Progenitor cell of endocrine pancreas (in vitro differentiated cells): ENCODE measurements around the gene ABHD4. TPM values are rescaled to one million over a fixed set of nuclear protein-coding genes. Genes with fewer than 3 reads are reported as not detected.

Experiments
- DNase-seq: peaks from one replicate; pipeline ENCODE4 v3.0.0; 2021; ENCODE audit warnings: low spot score; ENCODE audit not compliant: unreplicated experiment
- H3K27ac Mint-ChIP-seq: 2 replicates; pipeline ENCODE4 v1.8.0; 2021; ENCODE audit warnings: mild to moderate bottlenecking, moderate library complexity, mixed read lengths
- H3K27me3 Mint-ChIP-seq: 2 replicates; pipeline ENCODE4 v1.8.0; 2021; ENCODE audit warnings: mixed read lengths
- H3K36me3 Mint-ChIP-seq: 2 replicates; pipeline ENCODE4 v1.8.0; 2022; ENCODE audit warnings: mixed read lengths; ENCODE audit not compliant: insufficient read depth
- H3K4me1 Mint-ChIP-seq: 2 replicates; pipeline ENCODE4 v1.8.0; 2021; ENCODE audit warnings: low read depth, mixed read lengths
- H3K4me3 Mint-ChIP-seq: 2 replicates; pipeline ENCODE4 v1.8.0; 2021; ENCODE audit warnings: low read depth, mild to moderate bottlenecking, moderate library complexity, mixed read lengths
- H3K9me3 Mint-ChIP-seq: 2 replicates; pipeline ENCODE4 v1.8.0; 2021; ENCODE audit warnings: low read depth, mixed read lengths
- total RNA-seq: library from RNA; stranded (reverse); gene quantifications from 2 replicates; pipeline ENCODE4 v1.2.1, GENCODE V29; 2021
- TF ChIP-seq, protein P1 (sequence below): fragments of 200-600 bp; sonication (generic); IDR thresholded peaks from one replicate; pipeline ENCODE4 v1.5.0; 2021; ENCODE audit warnings: antibody characterized with exemption, mild to moderate bottlenecking; ENCODE audit not compliant: unreplicated experiment

Gene ABHD4
- total RNA-seq, 1 donor from 2014 or later: 25.6 TPM

DNA sequence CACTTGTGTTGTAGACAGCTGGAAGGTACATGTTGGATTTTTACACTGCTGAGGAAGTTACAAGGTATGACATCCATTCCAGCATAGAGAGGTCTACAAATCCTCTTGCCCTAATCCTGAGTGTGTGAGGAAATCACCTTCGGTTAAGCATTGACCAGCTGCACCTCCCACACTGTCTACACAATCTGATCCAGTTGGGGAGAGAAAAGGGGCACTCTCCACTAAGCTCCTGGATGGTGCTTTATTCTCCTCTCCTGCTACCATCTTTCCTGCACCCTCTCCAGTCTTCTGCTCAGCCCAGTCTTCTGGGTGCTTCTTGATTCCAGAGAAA lies 46.2 kb downstream of the ABHD4 start, which contains the start of gene OR6J1:
TSS of gene OR6J1 (minus strand) at position 48 of the 331 bp plus-strand sequence. CDS start 9,541 bp downstream, outside the sequence.
- H3K27me3 Mint-ChIP-seq: peaks cover 4% of the 10 kb centered on the region
- no peaks in the 10 kb centered on the region for H3K36me3 Mint-ChIP-seq
- no peak for DNase-seq
- no peak within 1 kb of the TSS for H3K4me3 Mint-ChIP-seq
- H3K9me3 Mint-ChIP-seq: no peaks in the 10 kb centered on the region
- TF ChIP-seq, protein P1, sequence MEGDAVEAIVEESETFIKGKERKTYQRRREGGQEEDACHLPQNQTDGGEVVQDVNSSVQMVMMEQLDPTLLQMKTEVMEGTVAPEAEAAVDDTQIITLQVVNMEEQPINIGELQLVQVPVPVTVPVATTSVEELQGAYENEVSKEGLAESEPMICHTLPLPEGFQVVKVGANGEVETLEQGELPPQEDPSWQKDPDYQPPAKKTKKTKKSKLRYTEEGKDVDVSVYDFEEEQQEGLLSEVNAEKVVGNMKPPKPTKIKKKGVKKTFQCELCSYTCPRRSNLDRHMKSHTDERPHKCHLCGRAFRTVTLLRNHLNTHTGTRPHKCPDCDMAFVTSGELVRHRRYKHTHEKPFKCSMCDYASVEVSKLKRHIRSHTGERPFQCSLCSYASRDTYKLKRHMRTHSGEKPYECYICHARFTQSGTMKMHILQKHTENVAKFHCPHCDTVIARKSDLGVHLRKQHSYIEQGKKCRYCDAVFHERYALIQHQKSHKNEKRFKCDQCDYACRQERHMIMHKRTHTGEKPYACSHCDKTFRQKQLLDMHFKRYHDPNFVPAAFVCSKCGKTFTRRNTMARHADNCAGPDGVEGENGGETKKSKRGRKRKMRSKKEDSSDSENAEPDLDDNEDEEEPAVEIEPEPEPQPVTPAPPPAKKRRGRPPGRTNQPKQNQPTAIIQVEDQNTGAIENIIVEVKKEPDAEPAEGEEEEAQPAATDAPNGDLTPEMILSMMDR: no peak
- no peak within 1 kb of the TSS for H3K27ac Mint-ChIP-seq
- H3K4me1 Mint-ChIP-seq: no peaks in the 10 kb centered on the region

DNA sequence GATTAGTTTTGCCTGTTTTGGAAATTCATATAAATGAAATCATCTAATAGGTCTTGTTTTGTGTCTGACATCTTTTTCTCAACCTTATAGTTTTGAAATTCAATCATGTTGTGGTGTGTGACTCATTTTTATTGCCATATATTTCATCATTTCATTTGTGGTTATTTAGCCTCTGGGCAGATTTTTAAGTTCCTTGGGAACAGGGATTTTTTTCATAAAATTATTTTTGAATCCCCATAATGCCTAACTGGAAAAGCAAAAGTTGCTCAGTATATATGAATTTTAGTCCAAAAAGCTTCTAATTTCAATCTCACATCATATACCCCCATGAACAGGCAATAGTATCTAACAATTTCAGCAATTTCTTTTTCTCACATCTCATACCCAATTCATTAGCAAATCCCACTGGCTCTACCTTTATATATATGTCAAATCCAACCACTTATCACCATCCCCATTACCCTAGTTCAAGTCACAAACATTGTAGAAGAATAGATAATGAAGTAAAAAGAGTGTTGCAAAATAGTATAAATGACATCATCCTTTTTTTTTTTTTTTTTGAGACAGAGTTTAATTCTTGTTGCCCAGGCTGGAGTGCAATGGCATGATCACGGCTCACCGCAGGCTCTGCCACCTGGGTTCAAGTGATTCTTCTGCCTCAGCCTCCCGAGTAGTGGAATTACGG lies 48.6 kb downstream of the ABHD4 start:
- Mint-ChIP-seq H3K27me3 (peaks cover 4% of the 10 kb centered on the region), H3K27ac (no peak overlapping the region), H3K36me3 (no peaks in the 10 kb centered on the region), H3K9me3 (no peaks in the 10 kb centered on the region), H3K4me1 (no peaks in the 10 kb centered on the region), H3K4me3 (no peak overlapping the region)
- TF ChIP-seq, protein P1: no peak
- DNase-seq: no peak

DNA sequence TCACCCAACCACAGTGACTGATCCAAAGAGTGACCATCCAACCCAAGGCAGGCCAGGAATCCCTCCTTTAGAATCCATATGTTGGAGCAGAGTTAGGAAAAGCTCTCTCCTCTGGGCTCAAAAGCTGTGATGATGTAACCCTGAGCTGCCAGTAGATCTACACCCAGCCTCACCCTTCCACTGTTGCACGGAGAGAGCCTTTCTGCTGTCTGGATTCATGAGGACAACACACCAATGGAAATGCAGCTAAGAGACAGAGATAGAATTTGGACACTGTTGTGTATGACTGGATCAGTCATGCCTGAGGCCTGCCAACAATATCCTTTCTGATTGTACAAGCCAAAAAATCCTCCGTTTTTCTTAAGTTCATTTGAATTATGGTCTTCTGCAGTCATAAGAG lies 50.4 kb downstream of the ABHD4 start:
- Mint-ChIP-seq H3K27me3 (peaks cover 4% of the 10 kb centered on the region), H3K4me1 (peaks cover 4% of the 10 kb centered on the region), H3K36me3 (no peaks in the 10 kb centered on the region), H3K9me3 (no peaks in the 10 kb centered on the region), H3K27ac (no peak overlapping the region), H3K4me3 (no peak overlapping the region)
- DNase-seq: no peak
- TF ChIP-seq, protein P1: no peak

DNA sequence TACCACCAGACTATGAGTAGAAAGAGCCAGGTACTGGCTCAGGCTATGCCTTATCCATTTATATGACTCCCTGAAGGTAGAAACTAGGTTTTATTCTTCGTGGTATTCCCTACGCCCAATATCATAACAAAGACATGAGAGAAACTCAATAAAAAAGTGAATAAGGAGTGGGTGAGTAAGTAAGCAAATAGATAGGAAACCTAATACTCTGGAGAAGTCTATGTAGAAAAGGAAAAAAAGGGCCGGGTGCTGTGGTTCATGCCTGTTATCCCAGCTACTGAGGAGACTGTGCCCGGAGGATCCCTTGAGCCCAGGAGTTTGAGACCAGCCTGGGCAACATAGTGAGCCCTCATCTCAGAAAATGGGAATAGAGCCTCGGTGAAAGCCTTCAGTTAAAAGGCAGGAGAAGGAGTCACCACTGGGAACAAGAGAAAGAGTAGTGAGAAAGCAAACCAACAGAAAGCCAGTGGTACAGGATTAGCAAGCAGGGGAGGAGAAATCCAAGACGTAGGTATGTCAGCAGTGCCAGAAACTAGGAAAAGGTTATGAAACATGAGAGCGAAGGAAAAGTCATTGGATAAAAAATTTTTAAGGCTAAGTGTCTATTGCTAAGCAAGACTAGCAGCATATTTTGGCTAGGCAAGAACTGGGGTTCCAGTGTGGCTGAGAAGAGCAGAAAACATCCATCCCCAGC lies 52.1 kb downstream of the ABHD4 start:
- TF ChIP-seq, protein P1: no peak
- Mint-ChIP-seq H3K27me3 (peaks cover 8% of the 10 kb centered on the region), H3K4me3 (no peak overlapping the region), H3K4me1 (peaks cover 4% of the 10 kb centered on the region), H3K27ac (no peak overlapping the region), H3K36me3 (no peaks in the 10 kb centered on the region), H3K9me3 (no peaks in the 10 kb centered on the region)
- no peak for DNase-seq

DNA sequence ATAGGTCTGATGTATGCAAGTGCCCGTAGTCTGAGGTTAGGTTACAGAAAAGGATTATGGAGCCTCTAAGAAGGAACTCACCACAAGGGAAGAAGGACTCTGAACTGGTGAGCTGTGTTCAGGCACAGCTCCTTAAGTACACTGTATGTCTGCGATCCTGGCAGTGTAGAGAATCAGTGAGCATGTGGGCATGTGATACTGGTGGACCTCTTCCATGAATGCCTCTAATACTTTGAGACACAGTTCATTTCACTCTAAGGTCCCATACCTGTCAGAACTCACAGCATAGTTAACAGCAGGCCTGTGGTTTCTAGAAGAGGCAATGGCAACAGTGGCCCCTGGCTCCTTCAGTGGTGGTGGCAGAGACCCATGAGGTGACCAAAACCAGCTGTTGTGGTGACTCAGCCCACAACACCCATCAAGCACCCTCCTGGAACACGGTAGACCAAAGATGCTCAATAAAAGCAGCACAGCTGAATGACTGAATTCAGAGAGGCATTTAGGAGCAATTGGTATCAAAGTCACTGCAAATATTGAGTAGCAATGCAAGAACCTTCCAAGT lies 52.9 kb downstream of the ABHD4 start:
- H3K36me3 Mint-ChIP-seq: no peaks in the 10 kb centered on the region
- peak overlapping the region; percentile 32 for H3K27ac Mint-ChIP-seq
- H3K4me3 Mint-ChIP-seq: no peak overlapping the region
- no peak for DNase-seq
- H3K27me3 Mint-ChIP-seq: peaks cover 5% of the 10 kb centered on the region
- no peaks in the 10 kb centered on the region for H3K9me3 Mint-ChIP-seq
- TF ChIP-seq, protein P1: no peak
- peaks cover 4% of the 10 kb centered on the region for H3K4me1 Mint-ChIP-seq
